Neuronal stem cell (in vitro differentiated cells): Measurements from ENCODE around the gene SLCO6A1.
"Not testable (repeated sequence)": the region's sequence is repeated elsewhere in the genome, so short reads cannot be mapped to it uniquely, and the experiment has no call there.

Source experiments
- DNase-seq: peaks from one replicate; pipeline ENCODE4 v3.0.0-alpha.2; 2013; ENCODE audit warnings: low spot score
- H2AFZ ChIP-seq: one replicate; pipeline ENCODE4 v1.6.1; 2013; ENCODE audit warnings: mild to moderate bottlenecking, low read length, inconsistent platforms
- H2AK5ac ChIP-seq: 2 replicates; pipeline ENCODE4 v1.6.1; 2013; ENCODE audit warnings: low read depth, mild to moderate bottlenecking, inconsistent platforms, low read length, moderate library complexity, mixed read lengths
- H2BK120ac ChIP-seq: 2 replicates; pipeline ENCODE4 v1.6.1; 2013; ENCODE audit warnings: low read depth, mild to moderate bottlenecking, inconsistent platforms, low read length, moderate library complexity, mixed read lengths
- H2BK12ac ChIP-seq: one replicate; pipeline ENCODE4 v1.6.1; 2013; ENCODE audit warnings: low read length, inconsistent platforms
- H2BK15ac ChIP-seq: 2 replicates; pipeline ENCODE4 v1.6.1; 2013; ENCODE audit warnings: mild to moderate bottlenecking, low read length, inconsistent platforms, mixed read lengths
- H2BK5ac ChIP-seq: one replicate; pipeline ENCODE4 v1.6.1; 2013; ENCODE audit warnings: inconsistent platforms, mild to moderate bottlenecking, low read length, moderate library complexity
- H3K14ac ChIP-seq: one replicate; pipeline ENCODE4 v1.6.1; 2013; ENCODE audit warnings: low read length, inconsistent platforms
- H3K18ac ChIP-seq: 2 replicates; pipeline ENCODE4 v1.6.1; 2013; ENCODE audit warnings: low read length, inconsistent platforms
- H3K23ac ChIP-seq: 2 replicates; pipeline ENCODE4 v1.6.1; 2013; ENCODE audit warnings: low read depth, mild to moderate bottlenecking, mixed read lengths, low read length, inconsistent platforms; ENCODE audit not compliant: poor library complexity
- H3K27ac ChIP-seq: replicated peaks from 3 replicates; pipeline ENCODE4 v1.5.1; 2013; ENCODE audit warnings: low read length, inconsistent platforms
- H3K27me3 ChIP-seq, 3 experiments: 2 replicates each; pipeline ENCODE4 v1.6.1; 2013; ENCODE audit warnings: low read length in 3 of 3, mild to moderate bottlenecking in 2 of 3, inconsistent platforms in 1 of 3, low read depth in 1 of 3, mixed read lengths in 1 of 3, moderate library complexity in 1 of 3; ENCODE audit not compliant: control insufficient read depth in 3 of 3, insufficient read depth in 3 of 3
- H3K36me3 ChIP-seq, 2 donors: replicated peaks in 1 of 2; 2 replicates each; pipeline ENCODE4 v1.6.1; 2013; ENCODE audit warnings: low read length in 2 of 2; ENCODE audit not compliant: control insufficient read depth in 2 of 2, insufficient read depth in 2 of 2
- H3K4ac ChIP-seq: 2 replicates; pipeline ENCODE4 v1.6.1; 2013; ENCODE audit warnings: inconsistent platforms, mild to moderate bottlenecking, low read length, moderate library complexity
- H3K4me1 ChIP-seq, 2 donors: 1 replicate in 1 of 2; 2 replicates in 1 of 2; pipeline ENCODE4 v1.6.1; 2013; ENCODE audit warnings: low read length in 2 of 2, low read depth in 1 of 2; ENCODE audit not compliant: control insufficient read depth in 2 of 2, insufficient read depth in 1 of 2
- H3K4me2 ChIP-seq: one replicate; pipeline ENCODE4 v1.6.1; 2013; ENCODE audit warnings: mild to moderate bottlenecking, low read length, inconsistent platforms; ENCODE audit not compliant: insufficient read depth, poor library complexity, severe bottlenecking
- H3K4me3 ChIP-seq, 2 donors: 2 replicates each; pipeline ENCODE4 v1.5.1; 2013; ENCODE audit warnings: low read length in 2 of 2, mild to moderate bottlenecking in 2 of 2, inconsistent platforms in 1 of 2, moderate library complexity in 1 of 2
- H3K79me1 ChIP-seq: one replicate; pipeline ENCODE4 v1.6.1; 2013; ENCODE audit warnings: low read depth, mild to moderate bottlenecking, inconsistent platforms, low read length, moderate library complexity
- H3K9ac ChIP-seq: one replicate; pipeline ENCODE4 v1.6.1; 2013; ENCODE audit warnings: mild to moderate bottlenecking, low read depth, low read length, inconsistent platforms; ENCODE audit not compliant: poor library complexity
- H3K9me3 ChIP-seq, 2 donors: replicated peaks in 1 of 2; 2 replicates each; pipeline versions ENCODE3 to v1.6.1; 2013; ENCODE audit warnings: low read length in 2 of 2, mild to moderate bottlenecking in 2 of 2, inconsistent platforms in 1 of 2, low read depth in 1 of 2, mixed read lengths in 1 of 2, moderate library complexity in 1 of 2; ENCODE audit not compliant: control insufficient read depth in 2 of 2, insufficient read depth in 1 of 2
- H4K8ac ChIP-seq: one replicate; pipeline ENCODE4 v1.6.1; 2013; ENCODE audit warnings: low read depth, mild to moderate bottlenecking, inconsistent platforms, low read length, moderate library complexity
- H4K91ac ChIP-seq: one replicate; pipeline ENCODE4 v1.6.1; 2013; ENCODE audit warnings: low read length, low read depth, mild to moderate bottlenecking, inconsistent platforms; ENCODE audit not compliant: poor library complexity
- WGBS, 2 donors: extraction: QIAGEN DNeasy Blood & Tissue Kit; methylation state at CpG; one replicate each; pipeline ENCODE4 v1.1.7; 2013; ENCODE audit warnings: missing lambda C conversion rate in 2 of 2, mixed read lengths in 1 of 2; ENCODE audit not compliant: insufficient read length in 2 of 2, insufficient replicate concordance in 1 of 2; ENCODE audit errors: extremely low coverage in 2 of 2; 5-methylcytosine and 5-hydroxymethylcytosine counted together

The SLCO6A1 gene

DNA sequence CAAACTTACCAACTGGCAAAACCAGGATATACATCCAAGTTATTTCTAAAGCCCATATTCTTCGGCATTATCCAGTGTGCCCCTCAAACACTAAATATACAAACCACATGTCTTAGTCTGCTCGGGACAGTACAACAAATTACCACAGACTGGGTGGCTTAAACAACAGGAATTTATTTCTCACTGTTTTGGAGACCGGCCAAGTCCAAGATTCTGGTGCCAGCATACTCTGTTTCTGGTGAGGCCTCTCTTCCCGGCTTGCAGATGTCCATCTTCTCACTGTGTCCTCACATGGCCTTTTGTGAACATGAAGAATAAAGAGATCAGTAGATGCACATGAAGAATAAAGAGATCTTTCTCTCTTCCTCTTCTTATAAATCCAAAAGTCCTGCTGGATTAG is 12.9 kb upstream of the SLCO6A1 start:
- H3K36me3 ChIP-seq, result no peaks in the 10 kb centered on the region
- no peak overlapping the region for H2AFZ ChIP-seq
- H3K18ac ChIP-seq, result no peak overlapping the region
- H3K79me1 ChIP-seq, result no peaks in the 10 kb centered on the region
- H3K4me2 ChIP-seq, result no peak overlapping the region
- no peak overlapping the region for H3K4me3 ChIP-seq
- H3K27me3 ChIP-seq, result no peaks in the 10 kb centered on the region
- no peaks in the 10 kb centered on the region for H3K9me3 ChIP-seq
- no peak overlapping the region for H2BK5ac ChIP-seq
- H2BK15ac ChIP-seq, result no peak overlapping the region
- H3K14ac ChIP-seq, result no peak overlapping the region
- no peak overlapping the region for H2BK12ac ChIP-seq
- no peak overlapping the region for H3K27ac ChIP-seq
- WGBS, 2 donors, result no CpG with 5 or more reads among the region's 4 CpGs
- H4K91ac ChIP-seq, result no peak overlapping the region
- no peak overlapping the region for H2BK120ac ChIP-seq
- no peaks in the 10 kb centered on the region for H3K4me1 ChIP-seq
- H3K9ac ChIP-seq, result no peak overlapping the region
- H3K23ac ChIP-seq, result no peak overlapping the region
- no peak overlapping the region for H4K8ac ChIP-seq
- no peak overlapping the region for H2AK5ac ChIP-seq
- DNase-seq, result no peak
- no peak overlapping the region for H3K4ac ChIP-seq

DNA sequence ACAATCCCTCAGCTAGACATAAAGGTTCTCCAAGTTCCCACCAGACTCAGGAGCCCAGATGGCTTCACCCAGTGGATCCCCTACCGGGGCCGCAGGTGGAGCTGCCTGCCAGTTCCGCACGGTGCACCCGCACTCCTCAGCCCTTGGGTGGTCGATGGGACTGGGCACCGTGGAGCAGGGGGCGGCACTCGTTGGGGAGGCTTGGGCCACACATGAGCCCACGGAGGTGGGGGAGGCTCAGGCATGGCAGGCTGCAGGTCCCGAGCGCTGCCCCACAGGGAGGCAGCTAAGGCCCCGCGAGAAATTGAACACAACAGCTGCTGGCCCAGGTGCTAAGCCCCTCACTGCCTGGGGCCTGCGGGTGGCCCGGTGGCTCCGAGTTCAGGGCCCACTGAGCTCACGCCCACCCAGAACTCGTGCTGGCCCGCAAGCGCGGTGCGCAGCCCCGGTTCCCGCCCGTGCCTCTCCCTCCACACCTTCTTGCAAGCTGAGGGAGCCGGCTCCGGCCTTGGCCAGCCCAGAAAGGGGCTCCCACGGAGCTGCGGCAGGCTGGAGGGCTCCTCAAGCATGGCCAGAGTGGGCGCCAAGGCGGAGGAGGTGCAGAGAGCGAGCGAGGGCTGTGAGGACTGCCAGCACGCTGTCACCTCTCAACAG is 7.4 kb downstream of the SLCO6A1 start:
- H2AK5ac ChIP-seq, H3K79me1 ChIP-seq, H2BK12ac ChIP-seq, H3K23ac ChIP-seq, H4K8ac ChIP-seq, H4K91ac ChIP-seq, H3K27ac ChIP-seq, H2BK15ac ChIP-seq, H3K4ac ChIP-seq, H3K18ac ChIP-seq, H3K27me3 ChIP-seq, H2AFZ ChIP-seq, H3K4me1 ChIP-seq, DNase-seq, H3K14ac ChIP-seq, H3K9me3 ChIP-seq, H3K4me2 ChIP-seq, H2BK120ac ChIP-seq, H3K4me3 ChIP-seq, H2BK5ac ChIP-seq, H3K36me3 ChIP-seq, H3K9ac ChIP-seq: not testable (repeated sequence)
- WGBS, 2 donors, result no CpG with 5 or more reads among the region's 35 CpGs

DNA sequence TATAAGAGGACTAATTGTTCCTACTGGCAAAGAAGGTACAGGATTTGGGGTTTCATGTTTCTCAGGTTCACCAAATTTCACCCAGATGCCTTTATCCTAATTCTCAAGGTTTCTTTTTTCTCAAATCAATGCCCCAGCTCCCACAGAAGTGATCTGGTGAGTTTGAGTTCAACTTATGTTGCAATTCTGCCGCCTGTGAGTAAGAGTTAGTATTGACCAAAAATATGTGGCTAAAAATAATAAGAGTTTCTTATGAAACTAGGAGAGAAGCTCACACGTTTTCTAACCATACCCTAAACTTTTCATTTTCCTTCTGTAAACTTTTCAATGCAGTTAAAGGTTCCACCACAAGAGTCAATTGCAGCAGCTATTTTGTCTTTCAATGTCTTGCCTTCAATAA is 15.1 kb downstream of the SLCO6A1 start:
- H2AK5ac ChIP-seq, result no peak overlapping the region
- no peaks in the 10 kb centered on the region for H3K4me1 ChIP-seq
- H3K79me1 ChIP-seq, result no peaks in the 10 kb centered on the region
- H2BK15ac ChIP-seq, result no peak overlapping the region
- H3K4ac ChIP-seq, result no peak overlapping the region
- no peak overlapping the region for H2BK12ac ChIP-seq
- no CpG with 5 or more reads among the region's 2 CpGs for WGBS, 2 donors
- no peak for DNase-seq
- H3K18ac ChIP-seq, result no peak overlapping the region
- H4K8ac ChIP-seq, result no peak overlapping the region
- no peak overlapping the region for H4K91ac ChIP-seq
- no peak overlapping the region for H3K4me2 ChIP-seq
- no peak overlapping the region for H3K27ac ChIP-seq
- no peaks in the 10 kb centered on the region for H3K27me3 ChIP-seq
- no peak overlapping the region for H2BK120ac ChIP-seq
- no peak overlapping the region for H3K9ac ChIP-seq
- no peak overlapping the region for H3K23ac ChIP-seq
- no peak overlapping the region for H2BK5ac ChIP-seq
- no peak overlapping the region for H2AFZ ChIP-seq
- H3K36me3 ChIP-seq, result no peaks in the 10 kb centered on the region
- no peaks in the 10 kb centered on the region for H3K9me3 ChIP-seq
- no peak overlapping the region for H3K4me3 ChIP-seq
- H3K14ac ChIP-seq, result no peak overlapping the region

DNA sequence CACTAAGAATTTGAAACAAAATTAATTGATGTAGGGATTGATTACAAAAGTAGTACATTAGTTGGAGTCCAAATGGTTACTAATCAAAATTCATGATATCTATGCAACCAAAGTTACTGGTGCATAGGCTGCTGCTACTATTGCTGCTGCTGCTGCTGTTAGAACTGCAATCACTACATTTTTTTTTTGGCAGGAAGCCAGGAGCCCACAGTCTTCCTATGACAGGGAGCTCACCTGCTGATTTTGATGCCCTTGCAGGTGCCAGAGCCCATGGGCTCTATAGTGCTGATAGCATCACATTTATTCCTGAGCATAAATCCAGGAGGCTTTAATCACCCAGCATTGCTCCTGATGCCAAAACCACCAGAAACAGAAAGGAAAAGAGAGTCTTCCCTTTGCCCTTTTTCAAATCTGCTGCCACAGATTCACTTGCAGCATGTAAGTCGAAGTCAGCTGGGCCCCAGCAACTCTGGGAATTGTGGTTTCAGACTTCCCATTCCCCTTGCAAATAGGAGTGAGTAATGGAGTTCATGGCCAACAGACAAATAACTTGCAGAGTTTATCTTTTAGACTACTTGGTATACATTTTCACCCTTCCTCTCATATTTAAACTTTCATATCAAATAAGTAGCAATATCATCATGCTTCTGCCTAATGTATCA is 17.6 kb downstream of the SLCO6A1 start:
- Histone ChIP-seq H3K18ac (no peak overlapping the region), H3K4me3 (no peak overlapping the region)

More for the DNA sequence above, 17.6 kb downstream of the SLCO6A1 start:
- no peak overlapping the region for H2AK5ac ChIP-seq
- H2BK5ac ChIP-seq, result no peak overlapping the region
- no peaks in the 10 kb centered on the region for H3K79me1 ChIP-seq
- no peak for DNase-seq
- H3K14ac ChIP-seq, result no peak overlapping the region
- H3K36me3 ChIP-seq, result no peaks in the 10 kb centered on the region
- H4K91ac ChIP-seq, result no peak overlapping the region
- H4K8ac ChIP-seq, result no peak overlapping the region
- no peak overlapping the region for H3K23ac ChIP-seq
- no peak overlapping the region for H2BK120ac ChIP-seq
- WGBS, 2 donors, result no CpG with 5 or more reads among the region's 1 CpG
- H3K27ac ChIP-seq, result no peak overlapping the region
- no peak overlapping the region for H3K4me2 ChIP-seq
- no peak overlapping the region for H2BK12ac ChIP-seq
- no peaks in the 10 kb centered on the region for H3K4me1 ChIP-seq
- H2BK15ac ChIP-seq, result no peak overlapping the region
- no peak overlapping the region for H2AFZ ChIP-seq
- no peak overlapping the region for H3K9ac ChIP-seq
- no peaks in the 10 kb centered on the region for H3K9me3 ChIP-seq
- no peaks in the 10 kb centered on the region for H3K27me3 ChIP-seq
- H3K4ac ChIP-seq, result no peak overlapping the region
